ENCODE results near the gene ATP9B.
"Not testable (repeated sequence)": the region's sequence is repeated elsewhere in the genome, so short reads cannot be mapped to it uniquely, and the experiment has no call there.

Gene ATP9B

DNA sequence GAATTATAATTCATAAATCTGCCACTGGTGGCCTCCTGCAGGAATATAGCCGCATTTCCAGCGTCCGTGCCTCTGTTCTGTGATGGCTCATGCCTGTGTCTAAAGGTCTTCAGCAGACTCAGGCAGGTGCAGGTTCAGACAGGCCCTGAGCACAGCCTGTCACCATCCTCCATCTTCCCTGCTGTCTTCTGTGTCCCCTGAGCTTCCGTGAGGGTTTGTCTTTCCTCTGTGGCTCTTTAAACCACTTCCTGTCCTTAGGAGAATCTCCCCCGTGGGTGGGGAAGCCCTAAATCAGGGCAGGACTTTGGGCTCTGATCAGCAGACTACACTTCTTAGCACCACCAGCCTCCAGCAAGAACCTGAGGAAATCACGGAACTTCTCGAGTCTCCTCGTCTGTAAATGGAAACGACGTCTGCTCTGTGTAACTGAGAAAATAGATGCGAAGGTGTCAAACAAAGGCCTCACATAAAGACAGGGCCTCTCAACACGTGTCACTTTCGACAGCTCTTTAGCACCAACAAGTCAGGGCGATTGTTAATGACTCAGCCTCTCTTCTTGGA lies 302.4 kb downstream of the ATP9B start:
- H3K4me3 ChIP-seq (ENCODE audit: low read length in 2 of 2): no peak overlapping the region

DNA sequence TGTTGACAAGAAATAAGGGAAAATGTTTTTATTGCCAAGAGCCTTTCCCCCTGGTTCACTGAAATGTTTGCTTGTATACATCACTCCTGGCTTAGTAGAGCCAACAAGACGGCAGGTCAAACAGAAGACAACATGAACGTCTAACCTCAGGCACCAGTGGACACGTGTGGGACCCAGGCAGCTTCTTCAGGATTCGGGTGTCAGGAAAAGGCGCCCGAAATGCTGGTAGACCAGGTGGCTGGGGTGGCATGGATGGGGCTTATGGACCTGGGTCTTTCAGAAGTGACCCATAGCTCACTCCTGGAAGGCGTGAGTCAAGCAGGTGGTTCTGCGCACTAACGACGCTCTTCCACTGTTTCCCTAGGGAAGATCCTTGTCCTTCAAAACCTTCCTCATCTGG lies 303.3 kb downstream of the ATP9B start:
- H3K36me3 ChIP-seq (ENCODE audit: control insufficient read depth in 2 of 2, insufficient read depth in 2 of 2, low read length in 2 of 2): peaks cover 6 to 20% of the 10 kb centered on the region in 2 donors
- H3K9me3 ChIP-seq (ENCODE audit: control insufficient read depth in 2 of 2, low read length in 2 of 2): no peaks in the 10 kb centered on the region
- H3K4me1 ChIP-seq (ENCODE audit: control insufficient read depth in 2 of 2, insufficient read depth in 2 of 2, low read length in 2 of 2): no peaks in the 10 kb centered on the region
- no peak overlapping the region for H3K27ac ChIP-seq (ENCODE audit: low read depth in 2 of 2, low read length in 2 of 2)
- H3K4me3 ChIP-seq (ENCODE audit: low read length in 2 of 2): no peak overlapping the region
- H3K27me3 ChIP-seq (ENCODE audit: control insufficient read depth in 2 of 2, insufficient read depth in 2 of 2, low read length in 2 of 2): no peaks in the 10 kb centered on the region
- H3K9ac ChIP-seq (ENCODE audit: low read depth in 1 of 2, low read length in 2 of 2): no peak overlapping the region

More for the DNA sequence above, 302.4 kb downstream of the ATP9B start:
- Histone ChIP-seq H3K9ac (ENCODE audit: low read depth in 1 of 2, low read length in 2 of 2) (no peak overlapping the region), H3K36me3 (ENCODE audit: control insufficient read depth in 2 of 2, insufficient read depth in 2 of 2, low read length in 2 of 2) (peaks cover 6 to 17% of the 10 kb centered on the region in 2 donors), H3K27ac (ENCODE audit: low read depth in 2 of 2, low read length in 2 of 2) (no peak overlapping the region), H3K27me3 (ENCODE audit: control insufficient read depth in 2 of 2, insufficient read depth in 2 of 2, low read length in 2 of 2) (no peaks in the 10 kb centered on the region), H3K9me3 (ENCODE audit: control insufficient read depth in 2 of 2, low read length in 2 of 2) (no peaks in the 10 kb centered on the region), H3K4me1 (ENCODE audit: control insufficient read depth in 2 of 2, insufficient read depth in 2 of 2, low read length in 2 of 2) (no peaks in the 10 kb centered on the region)

DNA sequence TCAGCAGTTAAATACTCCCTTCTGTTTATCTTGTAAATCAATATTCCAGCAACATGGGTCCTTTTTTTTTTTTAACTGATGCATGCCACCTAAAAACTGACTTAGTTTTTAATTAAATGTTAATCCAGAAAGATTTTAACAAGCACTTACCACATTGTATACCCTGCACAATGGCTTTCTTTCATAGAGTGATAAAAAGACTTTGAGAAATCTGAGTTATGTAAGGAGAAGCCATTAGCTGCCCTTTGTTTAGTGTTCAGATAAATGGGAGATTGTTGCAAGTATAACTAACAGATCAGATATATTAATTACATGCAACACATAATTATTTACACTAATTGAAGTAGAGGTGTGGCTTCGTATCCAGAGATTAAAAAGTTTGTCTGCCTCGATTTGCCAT lies 303.8 kb downstream of the ATP9B start:
- no peak overlapping the region for H3K27ac ChIP-seq (ENCODE audit: low read depth in 2 of 2, low read length in 2 of 2)
- no peak overlapping the region for H3K9ac ChIP-seq (ENCODE audit: low read depth in 1 of 2, low read length in 2 of 2)
- no peaks in the 10 kb centered on the region for H3K27me3 ChIP-seq (ENCODE audit: control insufficient read depth in 2 of 2, insufficient read depth in 2 of 2, low read length in 2 of 2)
- no peaks in the 10 kb centered on the region for H3K4me1 ChIP-seq (ENCODE audit: control insufficient read depth in 2 of 2, insufficient read depth in 2 of 2, low read length in 2 of 2)
- no peaks in the 10 kb centered on the region for H3K9me3 ChIP-seq (ENCODE audit: control insufficient read depth in 2 of 2, low read length in 2 of 2)
- no peak overlapping the region for H3K4me3 ChIP-seq (ENCODE audit: low read length in 2 of 2)
- H3K36me3 ChIP-seq (ENCODE audit: control insufficient read depth in 2 of 2, insufficient read depth in 2 of 2, low read length in 2 of 2): peaks cover 6 to 23% of the 10 kb centered on the region in 2 donors

DNA sequence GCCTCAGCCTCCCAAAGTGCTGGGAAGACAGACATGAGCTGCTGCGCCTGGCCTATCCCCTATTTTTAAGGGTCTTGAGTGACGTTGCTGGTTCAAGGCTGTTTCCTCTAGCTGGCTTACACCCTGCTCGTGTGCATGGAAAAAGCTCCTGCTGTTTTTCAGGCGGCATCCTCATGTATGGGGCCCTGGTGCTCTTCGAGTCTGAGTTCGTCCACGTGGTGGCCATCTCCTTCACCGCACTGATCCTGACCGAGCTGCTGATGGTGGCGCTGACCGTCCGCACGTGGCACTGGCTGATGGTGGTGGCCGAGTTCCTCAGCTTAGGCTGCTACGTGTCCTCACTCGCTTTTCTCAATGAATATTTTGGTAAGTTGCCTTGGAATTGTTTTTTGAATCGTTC lies 304.5 kb downstream of the ATP9B start:
- Histone ChIP-seq H3K9me3 (ENCODE audit: control insufficient read depth in 2 of 2, low read length in 2 of 2) (no peaks in the 10 kb centered on the region), H3K27ac (ENCODE audit: low read depth in 2 of 2, low read length in 2 of 2) (no peak overlapping the region), H3K27me3 (ENCODE audit: control insufficient read depth in 2 of 2, insufficient read depth in 2 of 2, low read length in 2 of 2) (no peaks in the 10 kb centered on the region), H3K36me3 (ENCODE audit: control insufficient read depth in 2 of 2, insufficient read depth in 2 of 2, low read length in 2 of 2) (peaks cover 6 to 23% of the 10 kb centered on the region in 2 donors), H3K4me3 (ENCODE audit: low read length in 2 of 2) (no peak overlapping the region), H3K4me1 (ENCODE audit: control insufficient read depth in 2 of 2, insufficient read depth in 2 of 2, low read length in 2 of 2) (no peaks in the 10 kb centered on the region), H3K9ac (ENCODE audit: low read depth in 1 of 2, low read length in 2 of 2) (no peak overlapping the region)

DNA sequence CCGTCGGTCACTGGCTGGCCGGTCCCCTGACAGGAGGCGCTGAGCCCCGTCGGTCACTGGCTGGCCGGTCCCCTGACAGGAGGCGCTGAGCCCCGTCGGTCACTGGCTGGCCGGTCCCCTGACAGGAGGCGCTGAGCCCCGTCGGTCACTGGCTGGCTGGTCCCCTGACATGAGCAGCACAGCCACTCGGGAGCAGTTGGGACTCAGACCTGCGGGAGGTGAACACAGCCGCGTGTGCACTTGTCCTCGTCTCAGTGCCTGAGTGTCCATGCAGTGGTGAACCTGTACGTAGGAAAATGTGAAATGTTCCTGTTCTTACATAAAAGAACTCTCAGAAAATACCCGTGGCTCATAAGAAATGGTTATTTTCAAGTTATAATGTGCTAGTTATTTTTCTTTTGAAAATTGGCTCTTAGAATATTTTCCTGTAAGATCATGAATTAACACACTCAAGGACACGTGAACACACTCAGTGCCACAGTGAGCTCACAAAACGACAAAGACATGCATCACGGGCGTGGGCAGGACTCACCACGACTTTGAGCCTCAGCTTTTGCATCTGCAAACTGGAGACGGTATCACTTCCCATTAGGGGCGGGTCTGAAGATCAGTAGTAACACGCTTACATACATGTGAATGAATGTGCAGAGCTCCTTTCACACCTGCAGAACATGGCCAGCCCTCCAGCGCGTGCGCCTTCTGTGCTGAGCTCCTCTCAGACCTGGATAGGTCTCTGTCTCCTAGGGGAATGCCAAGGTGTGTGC lies 305.4 kb downstream of the ATP9B start:
- Histone ChIP-seq H3K9me3 (ENCODE audit: control insufficient read depth in 2 of 2, low read length in 2 of 2) (no peaks in the 10 kb centered on the region), H3K27ac (ENCODE audit: low read depth in 2 of 2, low read length in 2 of 2) (no peak overlapping the region), H3K4me3 (ENCODE audit: low read length in 2 of 2) (no peak overlapping the region), H3K4me1 (ENCODE audit: control insufficient read depth in 2 of 2, insufficient read depth in 2 of 2, low read length in 2 of 2) (no peaks in the 10 kb centered on the region), H3K27me3 (ENCODE audit: control insufficient read depth in 2 of 2, insufficient read depth in 2 of 2, low read length in 2 of 2) (no peaks in the 10 kb centered on the region), H3K36me3 (ENCODE audit: control insufficient read depth in 2 of 2, insufficient read depth in 2 of 2, low read length in 2 of 2) (peaks cover 6 to 26% of the 10 kb centered on the region in 2 donors), H3K9ac (ENCODE audit: low read depth in 1 of 2, low read length in 2 of 2) (no peak overlapping the region)

DNA sequence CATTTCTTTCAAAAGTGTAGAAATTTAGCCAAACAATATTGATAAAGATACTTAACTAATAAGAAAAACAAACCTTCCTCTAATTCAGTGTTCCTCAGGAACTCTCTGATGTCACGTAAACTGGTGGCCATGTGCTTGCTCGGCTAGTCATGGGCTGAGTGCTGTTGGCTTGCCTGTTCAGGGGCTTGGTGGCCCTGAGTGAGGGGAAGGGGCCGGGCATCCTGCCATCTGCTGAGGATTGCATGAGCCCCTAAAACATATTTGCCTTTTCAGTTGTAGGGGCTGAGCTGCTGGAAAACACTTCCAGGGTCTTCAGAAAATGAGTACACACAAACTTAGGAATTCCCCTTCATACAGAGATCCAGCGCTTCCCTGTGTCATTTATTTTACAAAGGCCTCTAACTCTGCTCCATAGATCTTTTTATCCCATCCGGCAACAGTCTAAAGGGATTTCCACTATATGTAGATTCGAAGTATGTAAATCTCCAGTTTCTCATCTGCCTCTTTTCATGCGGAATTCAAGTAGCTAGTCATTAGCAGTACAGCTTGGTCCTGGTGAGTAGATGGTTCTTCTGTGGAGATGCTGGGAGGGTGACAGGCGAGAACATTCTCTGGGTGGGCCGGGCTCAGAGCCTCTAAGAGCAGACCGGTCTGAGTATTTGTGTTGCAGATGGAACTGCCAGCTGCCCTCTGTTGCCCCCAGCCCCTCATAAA lies 306.4 kb downstream of the ATP9B start:
- Histone ChIP-seq H3K4me3 (ENCODE audit: low read length in 2 of 2) (no peak overlapping the region), H3K27ac (ENCODE audit: low read depth in 2 of 2, low read length in 2 of 2) (no peak overlapping the region), H3K9me3 (ENCODE audit: control insufficient read depth in 2 of 2, low read length in 2 of 2) (no peaks in the 10 kb centered on the region), H3K9ac (ENCODE audit: low read depth in 1 of 2, low read length in 2 of 2) (no peak overlapping the region), H3K36me3 (ENCODE audit: control insufficient read depth in 2 of 2, insufficient read depth in 2 of 2, low read length in 2 of 2) (peaks cover 6 to 21% of the 10 kb centered on the region in 2 donors), H3K27me3 (ENCODE audit: control insufficient read depth in 2 of 2, insufficient read depth in 2 of 2, low read length in 2 of 2) (no peaks in the 10 kb centered on the region), H3K4me1 (ENCODE audit: control insufficient read depth in 2 of 2, insufficient read depth in 2 of 2, low read length in 2 of 2) (no peaks in the 10 kb centered on the region)

DNA sequence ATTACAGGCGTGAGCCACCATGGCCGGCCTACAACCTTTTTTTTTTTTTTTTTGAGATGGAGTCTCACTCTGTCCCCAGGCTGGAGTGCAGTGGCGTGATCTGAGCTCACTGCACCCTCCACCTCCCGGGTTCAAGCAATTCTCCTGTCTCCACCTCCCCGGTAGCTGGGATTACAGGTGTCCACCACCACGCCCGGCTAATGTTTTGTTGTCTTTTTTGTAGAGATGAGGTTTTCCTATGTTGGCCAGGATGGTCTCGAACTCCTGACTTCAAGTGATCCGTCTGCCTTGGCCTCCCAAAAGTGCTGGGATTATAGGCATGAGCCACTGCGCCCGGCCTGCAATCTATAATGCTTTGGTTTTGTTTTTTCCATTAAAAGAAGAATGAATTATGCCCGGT lies 307.5 kb downstream of the ATP9B start:
- H3K27ac ChIP-seq (ENCODE audit: low read depth in 2 of 2, low read length in 2 of 2); H3K9ac ChIP-seq (ENCODE audit: low read depth in 1 of 2, low read length in 2 of 2): not testable (repeated sequence)
- H3K36me3 ChIP-seq (ENCODE audit: control insufficient read depth in 2 of 2, insufficient read depth in 2 of 2, low read length in 2 of 2): peaks cover 6 to 19% of the 10 kb centered on the region in 2 donors

DNA sequence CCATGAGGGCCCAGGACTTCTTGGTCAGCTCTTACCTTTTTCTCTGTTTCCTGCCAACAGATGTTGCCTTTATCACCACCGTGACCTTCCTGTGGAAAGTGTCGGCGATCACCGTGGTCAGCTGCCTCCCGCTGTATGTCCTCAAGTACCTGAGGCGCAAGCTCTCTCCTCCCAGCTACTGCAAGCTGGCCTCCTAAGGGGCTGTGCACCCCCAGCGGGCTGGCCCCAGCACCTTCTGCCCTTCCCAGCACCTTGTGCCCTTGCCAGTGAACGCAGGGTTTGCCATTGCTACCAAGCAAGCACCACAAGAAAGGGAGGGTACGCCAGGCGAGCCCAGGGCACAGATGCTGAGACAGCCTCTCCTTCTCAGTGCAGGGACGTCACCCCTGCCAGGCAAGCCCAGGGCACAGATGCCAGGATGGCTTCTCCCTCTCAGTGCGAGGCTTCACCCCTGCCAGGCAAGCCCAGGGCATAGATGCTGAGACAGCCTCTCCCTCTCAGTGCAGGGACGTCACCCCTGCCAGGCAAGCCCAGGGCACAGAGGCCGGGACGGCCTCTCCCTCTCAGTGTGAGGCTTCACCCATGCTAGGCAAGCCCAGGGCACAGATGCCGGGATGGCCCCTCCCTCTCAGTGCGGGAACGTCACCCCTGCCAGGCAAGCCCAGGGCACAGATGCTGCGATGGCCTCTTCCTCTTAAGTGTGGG lies 308.1 kb downstream of the ATP9B start:
- Histone ChIP-seq H3K9ac (ENCODE audit: low read depth in 1 of 2, low read length in 2 of 2) (no peak overlapping the region), H3K36me3 (ENCODE audit: control insufficient read depth in 2 of 2, insufficient read depth in 2 of 2, low read length in 2 of 2) (peaks cover 6 to 19% of the 10 kb centered on the region in 2 donors), H3K27me3 (ENCODE audit: control insufficient read depth in 2 of 2, insufficient read depth in 2 of 2, low read length in 2 of 2) (no peaks in the 10 kb centered on the region), H3K4me1 (ENCODE audit: control insufficient read depth in 2 of 2, insufficient read depth in 2 of 2, low read length in 2 of 2) (no peaks in the 10 kb centered on the region), H3K9me3 (ENCODE audit: control insufficient read depth in 2 of 2, low read length in 2 of 2) (no peaks in the 10 kb centered on the region), H3K27ac (ENCODE audit: low read depth in 2 of 2, low read length in 2 of 2) (no peak overlapping the region), H3K4me3 (ENCODE audit: low read length in 2 of 2) (no peak overlapping the region)

More for the DNA sequence above, 307.5 kb downstream of the ATP9B start:
- not testable (repeated sequence) for H3K27me3 ChIP-seq (ENCODE audit: control insufficient read depth in 2 of 2, insufficient read depth in 2 of 2, low read length in 2 of 2); H3K9me3 ChIP-seq (ENCODE audit: control insufficient read depth in 2 of 2, low read length in 2 of 2); H3K4me1 ChIP-seq (ENCODE audit: control insufficient read depth in 2 of 2, insufficient read depth in 2 of 2, low read length in 2 of 2); H3K4me3 ChIP-seq (ENCODE audit: low read length in 2 of 2)

DNA sequence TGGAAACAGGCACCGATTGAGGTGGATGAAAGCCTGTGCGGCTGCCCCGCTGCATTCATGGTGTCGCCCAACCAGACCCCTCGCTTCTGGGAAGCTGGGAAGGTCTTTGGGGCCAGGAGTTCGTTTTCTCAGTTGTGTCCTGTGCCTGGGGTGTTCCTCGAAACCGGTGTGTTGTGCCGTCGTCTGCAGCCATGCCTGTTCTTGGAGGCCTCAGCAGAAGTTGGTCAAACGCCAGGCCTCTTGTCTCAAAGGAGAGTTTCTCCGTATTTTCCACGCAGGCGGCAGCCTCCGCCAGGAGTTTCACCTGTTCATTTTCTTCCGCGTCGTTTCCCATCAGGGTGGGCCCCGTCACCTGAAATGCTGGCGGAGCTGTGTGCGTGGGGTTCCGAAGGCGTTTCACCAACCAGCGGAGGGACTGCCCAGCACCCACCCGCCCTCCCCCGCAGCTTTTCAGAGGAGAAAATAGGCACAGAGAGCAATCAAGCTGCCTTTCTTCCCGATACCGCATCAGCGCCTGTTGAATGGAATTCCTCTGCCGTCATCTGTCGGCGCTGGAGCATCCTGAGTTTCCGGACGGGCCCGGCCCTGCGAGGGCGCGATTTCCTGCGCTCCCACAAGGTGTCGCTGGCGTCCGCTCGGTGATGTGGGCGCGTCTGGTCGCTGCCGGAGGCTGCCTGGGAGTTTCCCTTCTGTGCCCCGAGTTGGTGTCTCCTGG lies 309.5 kb downstream of the ATP9B start:
- Histone ChIP-seq H3K27me3 (ENCODE audit: control insufficient read depth in 2 of 2, insufficient read depth in 2 of 2, low read length in 2 of 2) (no peaks in the 10 kb centered on the region), H3K36me3 (ENCODE audit: control insufficient read depth in 2 of 2, insufficient read depth in 2 of 2, low read length in 2 of 2) (peaks cover 6 to 18% of the 10 kb centered on the region in 2 donors), H3K9me3 (ENCODE audit: control insufficient read depth in 2 of 2, low read length in 2 of 2) (no peaks in the 10 kb centered on the region), H3K9ac (ENCODE audit: low read depth in 1 of 2, low read length in 2 of 2) (no peak overlapping the region), H3K4me3 (ENCODE audit: low read length in 2 of 2) (no peak overlapping the region), H3K27ac (ENCODE audit: low read depth in 2 of 2, low read length in 2 of 2) (no peak overlapping the region), H3K4me1 (ENCODE audit: control insufficient read depth in 2 of 2, insufficient read depth in 2 of 2, low read length in 2 of 2) (no peaks in the 10 kb centered on the region)

All from mucosa of rectum (tissue), 2 donors.